Measurements from ENCODE around the gene CAST.
A peak's percentile ranks its signal among the peaks of the same experiment; 100 is the strongest.

CAST gene

DNA sequence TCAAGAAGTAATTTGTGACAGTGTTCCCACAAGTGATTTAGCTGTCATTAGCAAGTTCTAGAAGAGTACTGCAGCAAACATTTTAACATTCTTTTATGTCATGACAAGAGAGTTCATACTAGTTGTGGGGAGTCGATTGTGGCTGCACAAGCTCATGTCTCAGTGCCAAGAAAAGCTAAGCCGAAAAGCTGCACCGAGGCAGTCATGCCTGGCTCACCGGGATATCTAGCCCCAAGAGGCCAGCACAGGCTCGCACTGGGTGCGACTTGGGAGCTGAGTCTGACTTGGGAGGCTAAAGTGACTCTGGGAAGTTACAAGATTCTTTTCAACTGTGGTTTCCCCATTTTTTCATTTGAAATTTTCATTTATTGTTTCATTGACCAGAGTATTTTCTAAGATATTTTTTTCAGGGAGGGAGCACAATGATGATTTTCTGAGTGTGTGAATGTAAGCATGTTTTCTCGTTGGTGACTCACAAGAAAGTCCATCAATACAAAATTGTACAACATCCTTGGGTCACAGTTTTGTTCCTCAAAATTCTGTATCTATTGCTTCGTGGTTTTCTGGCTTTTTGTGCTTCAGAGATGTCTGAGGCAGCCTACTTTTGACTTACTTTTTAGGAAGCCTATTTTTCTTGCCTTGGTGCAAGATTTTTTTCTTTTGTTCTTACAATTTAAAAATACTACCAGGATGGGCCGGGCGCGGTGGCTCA, 18.7 kb downstream of the CAST start:
- peaks cover 19% of the 10 kb centered on the region for H3K36me3 Mint-ChIP-seq
- H3K4me1 Mint-ChIP-seq, result peaks cover 31% of the 10 kb centered on the region
- H3K9me3 Mint-ChIP-seq, result no peaks in the 10 kb centered on the region
- H3K27me3 Mint-ChIP-seq, result no peaks in the 10 kb centered on the region
- no peak overlapping the region for H3K27ac Mint-ChIP-seq
- no peak overlapping the region for H3K4me3 Mint-ChIP-seq

DNA sequence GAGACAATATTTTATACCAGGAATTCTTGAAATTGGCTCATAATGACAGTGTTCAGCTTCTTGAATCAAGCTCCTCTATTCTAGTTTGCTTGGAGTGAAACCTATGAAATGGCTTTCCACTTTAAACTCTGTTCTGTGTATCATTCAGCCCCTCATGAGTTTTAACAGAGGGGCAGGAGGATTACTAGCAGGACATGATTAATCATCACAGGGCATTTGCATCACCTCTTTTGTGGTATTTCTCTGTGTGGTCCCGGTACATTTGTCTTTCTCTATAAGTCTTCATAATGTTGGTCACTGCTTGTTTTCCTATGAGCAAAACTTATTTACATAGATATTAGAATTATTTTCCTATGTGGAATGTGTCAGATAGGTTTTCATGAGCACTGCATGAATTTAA, 21.2 kb downstream of the CAST start:
- Mint-ChIP-seq H3K36me3 (peaks cover 17% of the 10 kb centered on the region), H3K4me3 (no peak overlapping the region), H3K27ac (no peak overlapping the region), H3K9me3 (no peaks in the 10 kb centered on the region), H3K27me3 (no peaks in the 10 kb centered on the region), H3K4me1 (peaks cover 51% of the 10 kb centered on the region)

DNA sequence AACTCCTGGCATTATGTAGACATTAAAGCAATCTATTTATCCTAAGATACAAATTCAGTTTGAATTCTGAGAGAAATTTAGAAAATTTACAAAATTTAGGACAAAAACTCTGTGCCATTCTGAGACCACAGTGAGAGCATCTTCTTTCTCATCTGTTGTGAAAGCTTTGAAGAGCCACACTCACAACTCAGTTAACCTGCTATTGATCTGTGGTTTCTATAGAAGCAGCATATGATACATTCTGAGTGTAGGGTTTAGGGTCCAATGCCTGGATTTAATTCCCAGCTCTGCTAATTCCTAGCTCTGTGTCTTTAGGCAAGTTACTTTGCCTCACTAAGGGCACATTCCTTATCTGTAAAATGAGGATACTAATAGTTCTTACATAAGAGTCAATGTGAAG, 21.6 kb downstream of the CAST start:
- no peak overlapping the region for H3K4me3 Mint-ChIP-seq
- H3K36me3 Mint-ChIP-seq, result peaks cover 17% of the 10 kb centered on the region
- H3K4me1 Mint-ChIP-seq, result peaks cover 51% of the 10 kb centered on the region
- no peak overlapping the region for H3K27ac Mint-ChIP-seq
- H3K27me3 Mint-ChIP-seq, result no peaks in the 10 kb centered on the region
- no peaks in the 10 kb centered on the region for H3K9me3 Mint-ChIP-seq

DNA sequence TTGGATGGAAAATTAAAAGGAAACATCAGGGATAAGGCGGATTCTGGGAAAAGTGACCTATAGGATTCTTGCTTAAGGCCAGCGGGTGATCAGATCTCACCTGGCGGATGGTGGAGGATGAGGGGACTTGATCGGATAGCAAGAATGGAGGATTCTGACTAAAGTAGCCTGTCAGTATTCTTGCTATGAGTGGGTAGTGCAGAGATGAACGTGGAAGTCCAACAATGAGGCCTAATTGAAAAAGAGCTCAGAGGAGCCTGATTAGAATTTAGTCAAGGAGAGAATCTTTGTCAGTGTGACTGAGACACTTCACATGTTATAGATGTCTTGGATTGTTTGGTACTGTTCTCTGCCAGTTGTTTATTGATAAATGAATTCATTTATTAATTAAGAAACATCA, 24.9 kb downstream of the CAST start:
- Mint-ChIP-seq H3K36me3 (peaks cover 9% of the 10 kb centered on the region), H3K9me3 (no peaks in the 10 kb centered on the region), H3K4me3 (peak overlapping the region; percentile 12), H3K27me3 (no peaks in the 10 kb centered on the region), H3K27ac (peak overlapping the region; percentile 13), H3K4me1 (peaks cover 40% of the 10 kb centered on the region)

DNA sequence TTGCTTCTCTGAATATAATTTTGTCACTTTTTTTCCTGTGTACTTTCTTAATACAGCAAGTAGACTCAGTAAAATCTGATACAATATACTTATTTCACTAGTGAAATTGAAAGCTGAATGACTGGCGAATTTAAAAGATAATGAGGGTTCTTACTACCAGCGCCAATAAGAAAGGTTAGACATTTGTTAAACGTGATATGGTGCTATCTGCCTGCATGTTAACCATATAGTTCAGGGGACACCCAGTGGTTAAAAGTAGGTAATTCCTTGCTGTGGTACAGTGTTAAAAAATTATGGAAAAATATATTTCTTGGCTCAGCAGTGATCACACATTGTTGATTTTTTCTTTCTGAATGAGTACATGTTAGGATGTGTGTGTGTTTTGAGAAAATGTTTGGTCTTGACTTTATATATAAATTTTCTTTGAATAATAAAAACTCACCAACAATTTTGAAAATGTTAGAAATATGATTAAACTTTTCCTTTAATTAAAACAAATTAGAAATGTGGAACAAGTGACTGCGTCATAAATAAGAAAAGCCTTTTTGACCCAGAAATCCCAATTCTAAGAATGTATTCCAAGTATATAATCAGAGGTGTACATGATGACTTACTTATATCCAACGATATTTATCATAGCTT, 25.8 kb downstream of the CAST start:
- Mint-ChIP-seq H3K27me3 (no peaks in the 10 kb centered on the region), H3K4me1 (peaks cover 32% of the 10 kb centered on the region), H3K27ac (no peak overlapping the region), H3K4me3 (peak overlapping the region; percentile 19), H3K9me3 (no peaks in the 10 kb centered on the region), H3K36me3 (peaks cover 8% of the 10 kb centered on the region)

DNA sequence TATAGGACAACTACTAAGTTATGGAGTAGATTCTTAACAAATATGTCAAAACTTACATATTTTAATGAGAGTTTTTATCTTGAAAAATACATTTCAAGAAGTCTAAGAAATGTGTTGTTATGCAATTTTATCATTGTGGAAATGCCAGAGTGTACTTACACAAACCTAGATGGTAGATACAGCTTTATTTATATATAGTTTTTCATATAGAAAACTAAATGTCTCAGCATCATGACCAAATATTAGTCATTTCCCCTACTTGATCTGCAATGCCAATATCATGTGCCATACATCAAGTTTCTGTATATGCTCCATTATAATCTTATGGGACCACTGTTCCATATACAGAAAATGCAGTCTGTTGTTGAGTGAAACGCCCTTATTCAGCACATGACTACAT, 28.7 kb downstream of the CAST start:
- Mint-ChIP-seq H3K27me3 (no peaks in the 10 kb centered on the region), H3K9me3 (no peaks in the 10 kb centered on the region), H3K27ac (no peak overlapping the region), H3K4me1 (peaks cover 21% of the 10 kb centered on the region), H3K4me3 (no peak overlapping the region), H3K36me3 (peaks cover 7% of the 10 kb centered on the region)

DNA sequence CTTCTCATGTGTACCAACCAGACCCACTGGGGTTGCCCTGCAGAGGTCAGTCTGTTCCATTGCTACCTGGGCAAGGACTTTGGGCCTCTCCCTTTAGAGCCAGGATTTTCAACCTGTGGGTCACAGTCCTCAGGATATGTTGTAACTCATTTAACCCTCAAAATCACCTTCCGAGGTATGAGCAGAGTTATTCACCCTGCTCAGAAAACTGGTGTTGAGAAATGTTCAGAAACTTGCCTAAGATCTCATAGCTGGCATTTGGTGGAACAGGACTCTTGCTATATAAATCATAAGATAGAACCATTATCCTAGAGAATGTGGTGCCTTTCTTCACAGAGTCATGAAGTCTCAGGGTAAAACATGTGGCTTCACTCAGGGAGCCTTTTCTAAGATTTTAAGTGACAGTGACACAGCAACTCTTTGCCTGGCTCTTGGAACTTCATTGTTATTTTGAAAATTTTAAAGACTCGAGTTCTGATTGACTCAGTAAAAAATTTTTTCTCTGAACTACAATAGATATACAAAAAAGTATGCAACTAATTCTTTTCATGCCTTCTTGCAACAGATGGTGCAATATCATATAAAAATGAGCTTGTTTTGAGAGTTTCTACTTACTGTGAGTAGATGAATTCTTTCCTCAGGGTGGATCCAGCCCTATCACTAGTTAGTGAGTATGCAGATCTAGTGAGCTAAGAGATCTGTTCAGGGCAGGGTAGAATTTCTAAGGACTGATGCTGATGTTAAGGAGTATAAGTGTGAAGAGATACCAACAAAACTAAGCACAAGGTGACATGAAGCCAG, 29.5 kb downstream of the CAST start:
- Mint-ChIP-seq H3K9me3 (no peaks in the 10 kb centered on the region), H3K4me3 (no peak overlapping the region), H3K36me3 (peaks cover 3% of the 10 kb centered on the region), H3K27ac (no peak overlapping the region), H3K4me1 (peaks cover 13% of the 10 kb centered on the region), H3K27me3 (no peaks in the 10 kb centered on the region)

DNA sequence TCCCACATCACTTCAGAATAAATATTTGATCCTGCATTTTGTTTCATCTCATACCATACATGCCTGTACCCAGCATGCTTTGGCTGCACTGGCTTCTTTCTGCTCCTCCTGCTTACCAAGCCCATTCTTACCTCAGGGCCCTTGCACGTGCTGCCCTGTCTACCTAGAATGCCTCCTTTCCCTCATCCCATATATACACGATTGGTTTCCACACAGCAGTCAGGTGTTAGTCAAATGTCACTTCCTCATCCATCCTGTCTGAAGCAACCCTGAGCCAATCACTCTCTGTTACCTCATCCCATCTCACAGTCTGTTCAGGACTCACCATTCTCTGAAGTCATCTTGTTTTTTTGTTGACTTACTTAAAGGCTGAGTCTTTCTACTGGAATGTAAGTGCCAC, 30.3 kb downstream of the CAST start:
- peaks cover 5% of the 10 kb centered on the region for H3K4me1 Mint-ChIP-seq
- H3K27me3 Mint-ChIP-seq, result no peaks in the 10 kb centered on the region
- no peaks in the 10 kb centered on the region for H3K9me3 Mint-ChIP-seq
- H3K27ac Mint-ChIP-seq, result no peak overlapping the region
- H3K4me3 Mint-ChIP-seq, result no peak overlapping the region
- peaks cover 4% of the 10 kb centered on the region for H3K36me3 Mint-ChIP-seq

DNA sequence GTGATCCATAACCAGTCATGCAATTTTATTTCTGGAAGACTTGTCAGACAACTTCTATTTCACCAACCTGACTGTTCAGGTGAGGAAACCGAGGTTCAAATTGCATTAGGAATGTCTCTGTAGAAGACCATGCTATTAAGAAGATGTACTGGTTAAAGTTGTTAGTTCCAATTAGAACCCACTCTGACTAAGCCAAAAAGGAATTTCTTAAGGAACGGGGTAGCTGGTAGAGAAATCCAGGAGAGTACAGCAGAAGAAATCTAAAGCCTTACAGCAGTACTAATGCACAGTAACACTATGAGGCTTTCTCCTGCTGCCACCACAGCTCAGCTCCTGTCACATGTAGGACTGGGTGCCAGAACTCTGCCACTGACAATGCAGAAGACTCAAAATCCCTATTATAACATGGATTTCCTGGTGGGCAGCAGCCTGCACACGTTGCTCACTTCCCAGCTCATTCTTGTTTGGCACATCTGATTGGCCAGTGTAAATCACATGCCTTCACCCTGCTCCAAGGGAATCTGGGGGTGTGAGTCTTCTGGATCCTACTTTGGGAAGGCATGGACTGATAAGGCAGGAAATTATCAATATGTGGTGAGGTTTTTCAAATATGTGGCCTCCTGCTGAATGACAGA, 37.1 kb downstream of the CAST start:
- Mint-ChIP-seq H3K27ac (no peak overlapping the region), H3K9me3 (no peaks in the 10 kb centered on the region), H3K27me3 (no peaks in the 10 kb centered on the region), H3K4me1 (peaks cover 31% of the 10 kb centered on the region), H3K36me3 (peaks cover 2% of the 10 kb centered on the region), H3K4me3 (no peak overlapping the region)

DNA sequence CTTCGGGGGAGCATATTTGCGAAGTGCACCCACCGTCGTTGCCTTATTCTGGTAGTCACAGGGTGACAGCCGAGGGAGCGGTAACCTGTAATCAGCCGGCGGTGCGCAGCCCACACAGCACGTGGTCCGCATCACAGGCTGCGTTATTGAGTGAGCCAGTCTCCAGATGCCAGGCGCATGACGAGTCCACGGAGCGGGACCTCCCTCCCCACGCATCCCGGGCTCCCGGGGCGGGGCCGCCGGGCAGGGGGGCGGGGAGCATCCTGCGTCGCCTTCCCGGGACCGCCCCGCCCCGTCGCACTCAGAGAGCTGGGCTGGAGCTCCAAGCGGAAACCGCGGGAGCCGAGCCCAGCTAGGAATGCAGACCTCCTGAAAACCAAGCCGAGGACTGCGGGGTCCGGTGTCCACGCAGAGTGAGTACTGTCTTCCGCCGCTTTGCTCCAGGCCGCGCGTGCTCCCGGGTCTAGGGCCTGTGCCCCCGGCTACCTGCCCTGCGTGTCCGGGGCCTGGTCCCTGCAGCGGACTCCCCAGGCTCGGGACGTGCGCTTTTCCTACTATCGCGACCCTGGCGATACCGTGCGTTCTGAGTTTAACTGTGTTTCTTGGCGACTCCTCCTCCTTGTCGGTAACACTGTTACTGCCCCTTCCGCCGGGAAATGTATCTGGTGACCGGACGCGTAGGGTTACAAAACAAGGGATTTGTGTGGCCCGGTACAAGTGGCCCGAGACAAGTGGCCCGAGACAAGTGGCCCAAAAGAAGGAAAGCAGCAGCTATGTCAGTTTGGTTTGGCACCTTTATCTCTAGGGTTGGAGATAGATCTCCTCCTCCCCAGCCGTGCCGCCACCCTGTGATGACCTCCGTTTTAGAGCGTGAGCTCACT, 40.6 kb downstream of the CAST start:
- Mint-ChIP-seq H3K36me3 (no peaks in the 10 kb centered on the region), H3K4me1 (peaks cover 54% of the 10 kb centered on the region), H3K27ac (peak overlapping the region; percentile 80), H3K9me3 (no peaks in the 10 kb centered on the region), H3K27me3 (no peaks in the 10 kb centered on the region), H3K4me3 (peak overlapping the region; percentile 93)

DNA sequence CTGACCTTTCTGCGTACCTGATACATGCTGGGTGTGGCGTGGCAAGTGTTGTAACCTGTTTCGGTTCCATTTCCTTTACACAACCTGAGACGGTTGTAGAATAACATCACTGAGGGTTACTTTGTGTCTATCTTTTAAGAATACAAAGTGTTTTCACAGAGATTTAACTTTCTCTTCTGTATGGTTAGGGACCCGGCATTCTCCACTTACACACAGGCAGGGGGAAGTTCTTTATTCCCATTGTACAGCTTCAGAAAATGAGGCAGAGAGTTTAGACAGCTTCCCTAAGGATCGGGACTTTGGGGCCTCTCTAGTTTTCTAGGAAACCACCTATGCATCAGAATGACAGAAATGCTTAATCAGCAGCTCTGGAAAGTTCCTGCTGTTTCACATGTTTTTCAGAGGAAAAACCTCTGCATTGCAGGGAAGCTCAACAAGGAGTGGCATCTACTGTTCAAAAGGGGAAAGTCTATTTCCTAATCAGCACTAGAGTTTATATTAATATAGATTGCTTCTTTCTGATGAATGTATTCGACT, 41.3 kb downstream of the CAST start:
- Mint-ChIP-seq H3K27ac (peak overlapping the region; percentile 80), H3K27me3 (no peaks in the 10 kb centered on the region), H3K9me3 (no peaks in the 10 kb centered on the region), H3K4me3 (peak overlapping the region; percentile 93), H3K4me1 (peaks cover 55% of the 10 kb centered on the region), H3K36me3 (no peaks in the 10 kb centered on the region)

DNA sequence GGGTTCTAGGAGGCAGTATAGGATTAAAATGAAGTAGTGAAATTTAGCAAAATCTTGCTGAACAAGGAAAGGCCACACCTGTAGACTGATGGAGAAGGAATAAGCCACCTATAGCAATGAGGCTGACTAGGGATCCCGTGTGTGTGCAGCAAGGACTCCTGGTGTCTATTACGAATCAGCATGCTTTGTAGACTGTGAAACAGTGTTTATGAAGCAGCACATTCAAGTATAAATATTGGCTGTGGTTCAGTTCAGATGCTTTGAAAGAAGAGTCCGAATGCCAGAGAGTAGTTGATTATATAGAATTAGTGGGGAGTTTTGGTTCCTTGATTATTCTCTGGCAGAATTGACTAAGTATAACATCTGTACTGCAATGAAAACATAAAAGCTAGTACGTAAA, 41.8 kb downstream of the CAST start:
- Mint-ChIP-seq H3K36me3 (no peaks in the 10 kb centered on the region), H3K4me3 (peak overlapping the region; percentile 93), H3K27ac (no peak overlapping the region), H3K27me3 (no peaks in the 10 kb centered on the region), H3K4me1 (peaks cover 59% of the 10 kb centered on the region), H3K9me3 (no peaks in the 10 kb centered on the region)

DNA sequence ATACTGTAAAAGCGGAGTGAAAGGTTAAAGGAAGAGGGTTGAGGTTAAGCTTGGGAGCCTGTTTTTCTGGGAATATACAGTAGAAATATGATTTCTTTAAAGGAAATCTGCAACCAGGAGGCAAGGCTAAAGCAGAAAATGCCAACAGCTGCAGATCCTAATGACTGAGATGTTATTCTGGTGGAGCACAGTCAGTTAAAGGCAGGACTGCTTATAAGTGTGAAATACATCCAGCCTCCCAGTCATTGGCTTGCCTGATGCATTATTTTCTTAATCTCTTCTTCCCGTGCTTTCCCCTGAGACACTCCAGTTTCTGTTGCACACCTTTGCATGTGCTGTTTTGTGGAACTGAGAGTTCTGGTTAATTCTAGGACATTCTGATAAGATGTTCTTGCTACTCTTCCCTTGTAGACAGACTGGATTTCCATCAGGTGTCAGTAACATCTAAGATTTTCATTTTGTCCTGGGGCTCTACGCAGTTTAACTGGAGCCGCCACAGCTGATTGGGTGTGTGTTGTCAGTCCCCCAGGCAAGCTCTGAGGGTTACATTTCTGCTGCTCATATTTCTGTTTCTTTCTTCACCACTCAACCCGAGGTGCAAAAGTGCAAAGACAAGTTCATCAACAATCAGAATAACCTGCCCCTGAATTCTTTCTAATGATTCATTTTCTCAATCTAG, 44.4 kb downstream of the CAST start:
- Mint-ChIP-seq H3K4me3 (no peak overlapping the region), H3K27ac (peak overlapping the region; percentile 7), H3K27me3 (no peaks in the 10 kb centered on the region), H3K4me1 (peaks cover 65% of the 10 kb centered on the region), H3K9me3 (no peaks in the 10 kb centered on the region), H3K36me3 (no peaks in the 10 kb centered on the region)

DNA sequence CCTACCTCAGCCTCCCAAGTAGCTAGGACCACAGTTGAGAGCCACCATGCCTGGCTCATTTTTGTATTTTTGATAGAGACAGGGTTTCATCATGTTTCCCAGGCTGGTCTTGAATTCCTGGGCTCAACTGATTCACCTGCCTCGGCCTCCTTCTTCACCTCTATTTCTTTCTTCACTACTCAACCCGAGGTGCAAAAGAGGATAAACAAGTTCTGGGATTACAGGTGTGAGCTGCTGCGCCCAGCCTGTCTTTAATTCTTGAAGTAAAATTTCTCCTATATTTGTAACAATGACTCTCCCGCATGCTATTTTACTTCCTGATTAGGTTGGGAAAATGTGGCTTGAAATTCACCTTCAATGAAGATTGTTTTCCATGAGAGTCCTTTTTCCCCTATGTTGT, 46.4 kb downstream of the CAST start:
- H3K27ac Mint-ChIP-seq, result no peak overlapping the region
- no peak overlapping the region for H3K4me3 Mint-ChIP-seq
- H3K36me3 Mint-ChIP-seq, result peaks cover 4% of the 10 kb centered on the region
- peaks cover 70% of the 10 kb centered on the region for H3K4me1 Mint-ChIP-seq
- no peaks in the 10 kb centered on the region for H3K9me3 Mint-ChIP-seq
- no peaks in the 10 kb centered on the region for H3K27me3 Mint-ChIP-seq
